Retinal pigment epithelial cell (primary cell): ENCODE measurements around the gene ARMS2.
A peak's percentile ranks its signal among the peaks of the same experiment; 100 is the strongest.

Experiments used
- DNase-seq: peaks from one replicate; pipeline ENCODE4 v3.0.0-alpha.2; 2010; ENCODE audit warnings: low read depth
- H3K4me3 ChIP-seq: 2 replicates; pipeline ENCODE4 v1.5.1; 2011; ENCODE audit warnings: mild to moderate bottlenecking, low read length, control low read depth, moderate library complexity
- TF ChIP-seq, protein P1 (sequence below): conservative IDR thresholded peaks from 2 replicates; pipeline ENCODE4 v1.5.1; 2011; ENCODE audit warnings: low read depth, low read length, control low read depth, inconsistent platforms

ARMS2 gene

DNA sequence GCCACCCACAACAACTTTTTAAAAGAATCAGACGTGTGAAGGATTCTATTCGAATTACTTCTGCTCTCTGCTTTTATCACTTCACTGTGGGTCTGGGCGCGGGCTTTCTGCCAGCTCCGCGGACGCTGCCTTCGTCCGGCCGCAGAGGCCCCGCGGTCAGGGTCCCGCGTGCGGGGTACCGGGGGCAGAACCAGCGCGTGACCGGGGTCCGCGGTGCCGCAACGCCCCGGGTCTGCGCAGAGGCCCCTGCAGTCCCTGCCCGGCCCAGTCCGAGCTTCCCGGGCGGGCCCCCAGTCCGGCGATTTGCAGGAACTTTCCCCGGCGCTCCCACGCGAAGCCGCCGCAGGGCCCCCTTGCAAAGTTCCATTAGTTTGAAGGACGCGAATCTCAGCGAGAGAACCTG is 6.4 kb downstream of the ARMS2 start:
- TF ChIP-seq, protein P1, sequence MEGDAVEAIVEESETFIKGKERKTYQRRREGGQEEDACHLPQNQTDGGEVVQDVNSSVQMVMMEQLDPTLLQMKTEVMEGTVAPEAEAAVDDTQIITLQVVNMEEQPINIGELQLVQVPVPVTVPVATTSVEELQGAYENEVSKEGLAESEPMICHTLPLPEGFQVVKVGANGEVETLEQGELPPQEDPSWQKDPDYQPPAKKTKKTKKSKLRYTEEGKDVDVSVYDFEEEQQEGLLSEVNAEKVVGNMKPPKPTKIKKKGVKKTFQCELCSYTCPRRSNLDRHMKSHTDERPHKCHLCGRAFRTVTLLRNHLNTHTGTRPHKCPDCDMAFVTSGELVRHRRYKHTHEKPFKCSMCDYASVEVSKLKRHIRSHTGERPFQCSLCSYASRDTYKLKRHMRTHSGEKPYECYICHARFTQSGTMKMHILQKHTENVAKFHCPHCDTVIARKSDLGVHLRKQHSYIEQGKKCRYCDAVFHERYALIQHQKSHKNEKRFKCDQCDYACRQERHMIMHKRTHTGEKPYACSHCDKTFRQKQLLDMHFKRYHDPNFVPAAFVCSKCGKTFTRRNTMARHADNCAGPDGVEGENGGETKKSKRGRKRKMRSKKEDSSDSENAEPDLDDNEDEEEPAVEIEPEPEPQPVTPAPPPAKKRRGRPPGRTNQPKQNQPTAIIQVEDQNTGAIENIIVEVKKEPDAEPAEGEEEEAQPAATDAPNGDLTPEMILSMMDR, result no peak
- no peak for DNase-seq
- peak overlapping the region; percentile 47 for H3K4me3 ChIP-seq

DNA sequence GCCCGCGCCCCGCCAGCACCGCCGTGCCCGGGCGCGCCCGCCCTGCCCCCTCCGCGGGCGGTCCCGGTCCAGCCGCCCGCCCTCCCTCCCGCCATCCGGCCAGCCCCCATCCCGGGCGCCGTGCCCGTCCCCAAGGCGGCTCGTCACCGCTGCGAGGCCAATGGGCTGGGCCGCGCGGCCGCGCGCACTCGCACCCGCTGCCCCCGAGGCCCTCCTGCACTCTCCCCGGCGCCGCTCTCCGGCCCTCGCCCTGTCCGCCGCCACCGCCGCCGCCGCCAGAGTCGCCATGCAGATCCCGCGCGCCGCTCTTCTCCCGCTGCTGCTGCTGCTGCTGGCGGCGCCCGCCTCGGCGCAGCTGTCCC is 6.9 kb downstream of the ARMS2 start, which contains the start of gene HTRA1:
HTRA1 (plus strand) TSS at position 187 of the 362 bp plus-strand sequence; CDS start at position 287, 100 bp downstream.
- H3K4me3 ChIP-seq, result peak within 1 kb of the TSS; percentile 61
- no peak for DNase-seq
- TF ChIP-seq, protein P1, result no peak

DNA sequence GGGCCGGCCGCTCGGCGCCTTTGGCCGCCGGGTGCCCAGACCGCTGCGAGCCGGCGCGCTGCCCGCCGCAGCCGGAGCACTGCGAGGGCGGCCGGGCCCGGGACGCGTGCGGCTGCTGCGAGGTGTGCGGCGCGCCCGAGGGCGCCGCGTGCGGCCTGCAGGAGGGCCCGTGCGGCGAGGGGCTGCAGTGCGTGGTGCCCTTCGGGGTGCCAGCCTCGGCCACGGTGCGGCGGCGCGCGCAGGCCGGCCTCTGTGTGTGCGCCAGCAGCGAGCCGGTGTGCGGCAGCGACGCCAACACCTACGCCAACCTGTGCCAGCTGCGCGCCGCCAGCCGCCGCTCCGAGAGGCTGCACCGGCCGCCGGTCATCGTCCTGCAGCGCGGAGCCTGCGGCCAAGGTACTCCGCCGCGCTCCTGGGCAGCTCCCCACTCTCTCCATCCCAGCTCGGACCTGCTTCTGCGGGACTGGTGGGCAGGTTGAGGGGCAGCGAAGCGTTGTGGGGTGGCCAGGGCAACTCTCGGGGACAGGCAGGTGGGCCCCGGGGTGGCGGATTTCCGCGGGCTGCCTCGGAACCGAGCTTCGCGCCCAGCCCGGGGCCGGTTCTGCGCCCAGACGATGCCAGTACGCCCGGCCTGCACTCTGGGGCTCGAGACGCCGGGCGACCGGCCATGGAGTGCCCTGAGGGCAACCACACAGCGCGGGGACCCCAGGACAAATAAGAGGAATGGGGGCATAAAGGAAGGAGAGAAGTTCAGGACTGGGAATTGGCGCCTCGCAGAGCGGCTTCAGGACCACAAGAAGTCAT is 7.5 kb downstream of the ARMS2 start:
- H3K4me3 ChIP-seq, result peak overlapping the region; percentile 61
- TF ChIP-seq, protein P1, result no peak
- no peak for DNase-seq

DNA sequence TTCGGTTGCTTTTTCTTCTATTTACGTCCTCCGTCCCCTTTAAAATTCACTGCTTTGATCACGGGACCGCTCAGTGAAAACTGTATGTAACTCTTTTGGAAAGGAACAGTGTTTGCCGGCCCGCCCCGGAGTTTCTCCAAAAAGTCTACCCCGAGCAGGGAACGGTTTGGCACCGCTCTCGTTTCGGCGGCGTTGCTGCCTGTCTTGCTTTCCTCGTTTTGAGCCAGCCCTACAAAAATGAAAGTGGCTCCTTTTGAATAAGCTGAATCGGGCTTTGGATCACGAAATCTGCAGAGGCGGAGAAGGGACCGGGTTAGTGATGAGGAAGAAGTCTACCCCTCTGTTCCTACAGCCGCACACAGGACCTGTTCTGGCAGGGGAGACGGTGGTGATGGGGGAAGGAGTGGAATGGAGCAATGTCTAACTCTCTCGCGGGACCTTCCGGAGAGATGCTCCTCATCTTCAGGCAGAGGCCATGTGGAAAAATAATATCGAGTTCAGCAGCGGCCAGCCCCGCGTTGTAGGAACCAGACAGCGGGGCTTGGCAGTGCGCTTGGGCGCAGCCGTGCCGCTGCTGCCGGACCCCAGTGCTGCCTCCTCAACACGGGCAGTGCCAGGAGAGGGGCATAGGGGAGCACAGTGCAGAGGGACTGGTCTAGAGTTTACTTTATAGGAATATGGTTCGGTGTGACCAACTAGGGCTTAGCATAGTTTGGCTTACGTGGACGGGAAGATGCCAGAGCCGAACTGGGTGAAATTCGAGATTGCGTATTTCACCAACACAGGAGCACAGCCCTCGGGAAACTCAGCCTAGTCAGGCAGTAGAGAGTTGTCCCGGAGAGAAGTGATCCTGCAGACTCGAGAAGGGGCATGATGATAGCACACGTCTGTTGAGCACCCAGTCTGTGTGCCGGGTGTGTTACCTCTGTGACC is 8.3 kb downstream of the ARMS2 start:
- TF ChIP-seq, protein P1, result no peak
- no peak for DNase-seq
- peak overlapping the region; percentile 61 for H3K4me3 ChIP-seq

DNA sequence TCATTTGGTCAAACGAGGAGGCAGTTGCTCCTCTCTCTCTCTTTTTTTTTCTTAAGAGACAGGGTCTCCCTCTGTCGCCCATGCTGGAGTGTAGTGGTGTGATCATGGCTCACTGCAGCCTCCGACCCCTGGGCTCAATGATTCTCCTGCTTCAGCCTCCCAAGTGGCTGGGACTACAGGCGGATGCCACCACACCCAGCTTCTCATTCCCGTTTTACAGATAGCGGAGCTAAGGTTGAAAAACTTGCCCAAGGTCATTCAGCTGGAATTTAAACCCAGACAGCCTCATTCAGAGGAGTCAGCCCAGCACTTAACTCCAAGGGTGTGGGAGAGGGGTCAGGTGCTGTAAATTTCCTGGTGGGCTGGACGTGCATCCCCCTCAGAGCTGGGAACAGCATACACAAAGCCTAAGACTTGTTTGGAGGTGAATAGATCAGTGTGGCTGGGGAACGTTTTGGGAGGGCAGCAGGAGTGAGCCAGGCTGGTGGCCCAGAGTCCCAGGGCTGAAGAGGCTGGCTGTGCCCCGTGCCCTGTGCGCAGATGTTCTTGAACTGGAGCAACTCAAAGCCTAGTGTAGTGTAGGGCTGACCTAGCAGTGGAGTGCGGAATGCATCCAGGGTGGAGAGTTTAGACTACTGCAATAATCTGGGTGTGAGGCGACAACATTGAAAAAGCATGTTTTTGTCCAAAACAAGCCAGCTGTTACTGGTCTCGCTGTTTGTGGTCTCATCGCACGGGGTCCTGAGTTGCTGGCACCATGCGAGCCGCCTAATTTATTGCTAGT is 9.2 kb downstream of the ARMS2 start:
- TF ChIP-seq, protein P1, result no peak
- peak overlapping the region; percentile 61 for H3K4me3 ChIP-seq
- DNase-seq, result no peak

DNA sequence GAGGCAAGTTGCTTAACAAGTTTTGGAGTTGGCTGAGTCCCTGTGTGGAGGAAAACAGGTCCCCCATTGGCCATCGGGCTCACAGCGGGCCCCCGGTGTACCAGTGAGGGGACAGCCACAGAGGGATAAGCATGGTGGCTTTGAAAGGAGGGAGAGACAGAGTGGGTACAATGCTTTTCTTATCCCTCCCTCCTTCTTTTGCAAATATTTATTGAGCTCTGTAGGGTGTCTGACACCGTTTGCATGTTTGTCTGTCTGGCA is 9.7 kb downstream of the ARMS2 start:
- DNase-seq, result no peak
- TF ChIP-seq, protein P1, result no peak
- H3K4me3 ChIP-seq, result no peak overlapping the region
